H54 (cell line): ENCODE results near the gene UFC1.
A peak's percentile ranks its signal among the peaks of the same experiment; 100 is the strongest.

Source experiments
- DNase-seq: peaks from one replicate; pipeline ENCODE4 v3.0.0; 2011; ENCODE audit warnings: low spot score, mixed read lengths; ENCODE audit not compliant: insufficient read length
- FAIRE-seq: peaks from 3 replicates; lab custom pipeline; 2011; peaks lifted over from hg19 to GRCh38; lab: Jason Lieb, UNC
- POLR2A ChIP-seq: IDR thresholded peaks from 2 replicates; pipeline ENCODE4 v1.6.1; 2011; ENCODE audit warnings: low read depth, mild to moderate bottlenecking, low read length

The UFC1 gene

GRCh38 chr1:161198194-161198896 lies 44.6 kb downstream of the UFC1 start:
- no peak for TF ChIP-seq POLR2A
- no peak for FAIRE-seq
- no peak for DNase-seq

GRCh38 chr1:161198897-161199431 lies 45.2 kb downstream of the UFC1 start, which contains the start of gene ADAMTS4:
ADAMTS4 (minus strand) TSS chr1:161199054; CDS start chr1:161198627, 427 bp downstream.
- no peak for TF ChIP-seq POLR2A
- DNase-seq (no peak), FAIRE-seq (no peak)

GRCh38 chr1:161199506-161200139 lies 45.8 kb downstream of the UFC1 start:
- DNase-seq (no peak), FAIRE-seq (no peak)
- TF ChIP-seq POLR2A, result no peak

DNA sequence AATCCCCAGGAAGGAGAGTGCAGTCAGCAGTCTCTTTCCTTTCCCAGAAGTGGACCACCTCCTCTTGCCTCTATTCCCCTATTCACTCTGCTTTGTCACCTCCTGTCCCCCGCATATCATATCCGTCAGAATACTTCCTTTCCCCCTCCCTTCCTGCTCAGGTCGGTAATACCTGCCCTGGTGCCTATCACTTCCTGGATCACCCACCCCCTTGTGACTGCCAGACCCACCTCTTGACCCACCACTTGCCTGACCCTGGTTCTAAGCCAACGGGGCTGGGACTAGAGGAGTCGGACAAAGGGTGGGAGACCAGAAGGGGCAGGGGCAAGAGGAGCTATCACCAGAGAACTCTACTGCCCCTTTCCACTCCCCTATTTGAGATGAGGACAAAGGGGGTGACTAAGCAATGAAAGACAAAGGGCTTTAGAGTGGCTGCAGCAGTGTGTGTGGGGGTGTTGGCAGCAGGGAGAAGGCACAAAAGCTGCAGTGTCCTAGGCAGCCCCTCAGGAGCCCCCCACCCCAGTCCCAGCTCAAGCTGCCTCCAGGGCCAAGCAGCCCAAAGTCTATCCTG lies 46.7 kb downstream of the UFC1 start:
- DNase-seq (no peak), FAIRE-seq (no peak)
- no peak for TF ChIP-seq POLR2A

- FAIRE-seq (no peak), DNase-seq (no peak)
- no peak for TF ChIP-seq POLR2A
Measured at GRCh38 chr1:161200992-161201835, 47.4 kb downstream of the UFC1 start.

GRCh38 chr1:161201836-161202712 lies 48.3 kb downstream of the UFC1 start, which contains the start of gene NDUFS2:
NDUFS2 (plus strand) TSS chr1:161202367; CDS start chr1:161202386, 19 bp downstream.
- DNase-seq (peak; percentile 86), FAIRE-seq (peak; percentile 58)
- peak; percentile 73; the same call in 1 of the 2 replicates for TF ChIP-seq POLR2A

- TF ChIP-seq POLR2A, result no peak
- DNase-seq (no peak), FAIRE-seq (no peak)
Measured at GRCh38 chr1:161206411-161207140, 52.8 kb downstream of the UFC1 start.

- TF ChIP-seq POLR2A, result no peak
- DNase-seq (no peak), FAIRE-seq (no peak)
Measured at GRCh38 chr1:161207173-161207572, 53.4 kb downstream of the UFC1 start.
